CD14-positive monocyte (primary cell): ENCODE results near the gene WFDC1. TPM values are rescaled to one million over a fixed set of nuclear protein-coding genes. Genes with fewer than 3 reads are reported as not detected.

ENCODE experiments used
- DNase-seq, 3 donors: peaks; one replicate each; pipeline ENCODE4 v3.0.0-alpha.2; 2011 to 2022
- H2AFZ ChIP-seq: 2 replicates; pipeline ENCODE4 v1.6.0; 2012; ENCODE audit warnings: mild to moderate bottlenecking, low read depth, low read length, inconsistent platforms; ENCODE audit not compliant: insufficient read depth, poor library complexity, severe bottlenecking
- H3K27ac ChIP-seq, 2 donors: 1 replicate in 1 of 2; 2 replicates in 1 of 2; pipeline ENCODE4 v1.5.1; 2012 to 2013; ENCODE audit warnings: low read length in 2 of 2, control low read depth in 1 of 2, inconsistent platforms in 1 of 2, low read depth in 1 of 2, mild to moderate bottlenecking in 1 of 2
- H3K27me3 ChIP-seq, 2 donors: one replicate each; pipeline versions ENCODE4 v1.6.0 to v1.6.1; 2011 to 2013; ENCODE audit warnings: low read length in 2 of 2; ENCODE audit not compliant: control insufficient read depth in 2 of 2, insufficient read depth in 2 of 2
- H3K36me3 ChIP-seq, 2 donors: replicated peaks in 1 of 2; 1 replicate in 1 of 2; 2 replicates in 1 of 2; pipeline versions ENCODE4 v1.5.1 to v1.6.1; 2012 to 2013; ENCODE audit warnings: low read length in 2 of 2, control low read depth in 1 of 2, inconsistent platforms in 1 of 2, mild to moderate bottlenecking in 1 of 2; ENCODE audit not compliant: insufficient read depth in 2 of 2, control insufficient read depth in 1 of 2
- H3K4me1 ChIP-seq, 2 donors: 1 replicate in 1 of 2; 2 replicates in 1 of 2; pipeline versions ENCODE4 v1.5.1 to v1.6.1; 2012 to 2013; ENCODE audit warnings: low read length in 2 of 2, control low read depth in 1 of 2, inconsistent platforms in 1 of 2, mild to moderate bottlenecking in 1 of 2, moderate library complexity in 1 of 2; ENCODE audit not compliant: insufficient read depth in 2 of 2, control insufficient read depth in 1 of 2
- H3K4me2 ChIP-seq: replicated peaks from 2 replicates; pipeline ENCODE3; 2012; ENCODE audit warnings: low read length, moderate library complexity, mild to moderate bottlenecking; ENCODE audit not compliant: poor library complexity, severe bottlenecking; ENCODE audit errors: extremely low read depth
- H3K4me3 ChIP-seq, 3 experiments: fragments of 200-600 bp in 1 of 3; sonication (generic) in 1 of 3; replicated peaks in 1 of 3; 1 replicate in 2 of 3; 2 replicates in 1 of 3; pipeline ENCODE4 v1.5.1; 2011 to 2013; ENCODE audit warnings: low read length in 3 of 3, mild to moderate bottlenecking in 3 of 3, control low read depth in 2 of 3, low read depth in 2 of 3, inconsistent platforms in 1 of 3, moderate library complexity in 1 of 3
- H3K79me2 ChIP-seq: 2 replicates; pipeline ENCODE4 v1.6.0; 2012; ENCODE audit warnings: mild to moderate bottlenecking, control low read depth, inconsistent platforms, low read length, moderate library complexity; ENCODE audit not compliant: insufficient read depth
- H3K9ac ChIP-seq: 2 replicates; pipeline ENCODE4 v1.6.0; 2017; ENCODE audit warnings: low read length, mild to moderate bottlenecking; ENCODE audit not compliant: insufficient read depth, poor library complexity, severe bottlenecking
- H3K9me3 ChIP-seq, 2 donors: replicated peaks in 1 of 2; 1 replicate in 1 of 2; 2 replicates in 1 of 2; pipeline versions ENCODE4 v1.5.1 to v1.6.1; 2012 to 2013; ENCODE audit warnings: low read length in 2 of 2, control low read depth in 1 of 2; ENCODE audit not compliant: control insufficient read depth in 1 of 2, insufficient read depth in 1 of 2
- H4K20me1 ChIP-seq: 2 replicates; pipeline ENCODE4 v1.6.0; 2012; ENCODE audit warnings: mild to moderate bottlenecking, low read length, control low read depth, moderate library complexity; ENCODE audit not compliant: insufficient read depth
- H3K27ac Mint-ChIP-seq, 7 donors: one replicate each; pipeline ENCODE4 v1.8.0; 2020; ENCODE audit warnings: mild to moderate bottlenecking in 7 of 7, mixed read lengths in 7 of 7, moderate library complexity in 6 of 7, inconsistent platforms in 2 of 7
- H3K27me3 Mint-ChIP-seq, 3 donors: one replicate each; pipeline ENCODE4 v1.8.0; 2021 to 2022; ENCODE audit warnings: low read depth in 3 of 3, mild to moderate bottlenecking in 3 of 3, mixed read lengths in 3 of 3, moderate library complexity in 3 of 3, inconsistent platforms in 1 of 3
- H3K36me3 Mint-ChIP-seq, 2 donors: one replicate each; pipeline ENCODE4 v1.8.0; 2020; ENCODE audit warnings: mixed read lengths in 2 of 2, inconsistent platforms in 1 of 2, mild to moderate bottlenecking in 1 of 2
- H3K4me1 Mint-ChIP-seq: one replicate; pipeline ENCODE4 v1.8.0; 2020; ENCODE audit warnings: mild to moderate bottlenecking, mixed read lengths
- H3K4me3 Mint-ChIP-seq, 2 donors: one replicate each; pipeline ENCODE4 v1.8.0; 2020; ENCODE audit warnings: mild to moderate bottlenecking in 2 of 2, mixed read lengths in 2 of 2, moderate library complexity in 1 of 2
- H3K9me3 Mint-ChIP-seq, 7 donors: one replicate each; pipeline ENCODE4 v1.8.0; 2020 to 2022; ENCODE audit warnings: mixed read lengths in 7 of 7, mild to moderate bottlenecking in 6 of 7, moderate library complexity in 6 of 7, inconsistent platforms in 2 of 7
- CTCF ChIP-seq: fragments of 200-600 bp; IDR thresholded peaks from one replicate; pipeline ENCODE4 v1.8.0; 2022; ENCODE audit warnings: antibody characterized with exemption, mild to moderate bottlenecking
- WGBS: methylation state at CpG from one replicate; pipeline ENCODE4 v1.1.5; 2013; ENCODE audit warnings: missing lambda C conversion rate; ENCODE audit not compliant: insufficient coverage; 5-methylcytosine and 5-hydroxymethylcytosine counted together
- intact Hi-C, 2 donors: fragments of 100-400 bp; cut with micrococcal nuclease; formaldehyde crosslinking; loops; one replicate each; pipeline versions ENCODE4 v1.15.0 to v1.15.1; 2023
- polyA plus RNA-seq, 3 donors: library from polyadenylated mRNA; depleted of rRNA in 1 of 3; unstranded in 2 of 3; stranded (reverse) in 1 of 3; fragments of 300-500 nt in 2 of 3; fragments of >200 nt in 1 of 3; fragmentation: Illumina TruSeq in 2 of 3; gene quantifications; 1 replicate in 2 of 3; 2 replicates in 1 of 3; pipeline ENCODE4 v1.2.3, GENCODE V29; 2012 to 2021

Gene WFDC1
- polyA plus RNA-seq, 3 donors = not detected

- H3K9ac ChIP-seq = no peak overlapping the region
- WGBS = 100% methylated on average over 1 of the region's 5 CpGs
- no peak overlapping the region for H3K4me3 ChIP-seq
- H3K4me2 ChIP-seq = no peak overlapping the region
- H3K27me3 ChIP-seq = peaks cover 5 to 25% of the 10 kb centered on the region in 2 donors
- no peak overlapping the region for H2AFZ ChIP-seq
- intact Hi-C loops = no loop called here
- H3K36me3 ChIP-seq = no peaks in the 10 kb centered on the region
- TF ChIP-seq CTCF = no peak
- Mint-ChIP-seq H3K27me3 (peaks cover 29 to 39% (median 37%) of the 10 kb centered on the region in 3 donors), H3K4me1 (no peaks in the 10 kb centered on the region), H3K9me3 (peaks cover 7 to 19% (median 12%) of the 10 kb centered on the region in 7 donors), H3K27ac (no peak overlapping the region), H3K36me3 (no peaks in the 10 kb centered on the region), H3K4me3 (no peak overlapping the region)
- H3K27ac ChIP-seq = no peak overlapping the region
- no peaks in the 10 kb centered on the region for H3K4me1 ChIP-seq
- no peak for DNase-seq
- peaks cover 9 to 16% of the 10 kb centered on the region in 2 donors for H3K9me3 ChIP-seq
- no peaks in the 10 kb centered on the region for H3K79me2 ChIP-seq
- no peaks in the 10 kb centered on the region for H4K20me1 ChIP-seq
These were observed 20.7 kb downstream of the WFDC1 start for GRCh38 chr16:84315422-84315821.

- H3K4me1 ChIP-seq = no peaks in the 10 kb centered on the region
- H3K27ac ChIP-seq = no peak overlapping the region
- intact Hi-C loops = no loop called here
- peaks cover 15 to 16% (median 16%) of the 10 kb centered on the region in 3 donors for H3K27me3 Mint-ChIP-seq
- no peak overlapping the region for H3K4me3 Mint-ChIP-seq
- H4K20me1 ChIP-seq = no peaks in the 10 kb centered on the region
- H3K9me3 ChIP-seq = peaks cover 9 to 16% of the 10 kb centered on the region in 2 donors
- H3K27ac Mint-ChIP-seq = no peak overlapping the region
- no peak overlapping the region for H3K9ac ChIP-seq
- no peak overlapping the region for H3K4me2 ChIP-seq
- 95% methylated on average over 12 of the region's 19 CpGs for WGBS
- no peaks in the 10 kb centered on the region for H3K79me2 ChIP-seq
- H3K27me3 ChIP-seq = peaks cover 0 to 11% of the 10 kb centered on the region in 2 donors
- no peak overlapping the region for H3K4me3 ChIP-seq
- H3K36me3 ChIP-seq = no peaks in the 10 kb centered on the region
- no peaks in the 10 kb centered on the region for H3K36me3 Mint-ChIP-seq
- DNase-seq = no peak
- TF ChIP-seq CTCF = no peak
- H3K4me1 Mint-ChIP-seq = peaks cover 2% of the 10 kb centered on the region
- H2AFZ ChIP-seq = no peak overlapping the region
- peaks cover 7 to 17% (median 12%) of the 10 kb centered on the region in 7 donors for H3K9me3 Mint-ChIP-seq
These were observed 23.7 kb downstream of the WFDC1 start for GRCh38 chr16:84318091-84318975.
